HepG2 (cell line): Measurements from ENCODE around the gene WWP2. TPM values are rescaled to one million over a fixed set of nuclear protein-coding genes. Genes with fewer than 3 reads are reported as not detected.

Experiments
- JUNB ChIP-seq: sonication (generic); formaldehyde crosslinking; IDR thresholded peaks from 2 replicates; pipeline ENCODE4 v1.8.0; 2022; ENCODE audit warnings: missing genetic modification reagents, mild to moderate bottlenecking, borderline replicate concordance
- PAF1 ChIP-seq: IDR thresholded peaks from 2 replicates; pipeline ENCODE4 v1.6.1; 2016; ENCODE audit warnings: missing genetic modification reagents, missing compliant biosample characterization
- SOX5 ChIP-seq: IDR thresholded peaks from 2 replicates; pipeline ENCODE4 v1.6.1; 2016; ENCODE audit warnings: borderline replicate concordance
- ZMAT3 ChIP-seq: sonication (generic); formaldehyde crosslinking; conservative IDR thresholded peaks from 2 replicates; pipeline ENCODE4 v1.7.0; 2021; ENCODE audit warnings: missing genetic modification reagents
- polyA plus RNA-seq, 8 experiments: library from polyadenylated mRNA; depleted of rRNA in 3 of 8; stranded (reverse) in 7 of 8; unstranded in 1 of 8; fragments of >200 nt; fragmentation: Illumina TruSeq in 4 of 8; extraction: Trizol in 4 of 8; gene quantifications; 2 replicates each; pipeline versions ENCODE4 v1.2.1 to v1.2.3, GENCODE V29; 2011 to 2016; ENCODE audit warnings: low read depth in 4 of 8, missing spikeins in 1 of 8, mixed read lengths in 1 of 8; ENCODE audit not compliant: insufficient read depth in 1 of 8
- total RNA-seq, 5 experiments: library from RNA; depleted of rRNA; stranded (reverse); fragments of >200 nt; fragmentation: Illumina TruSeq; extraction: Trizol; gene quantifications; 2 replicates each; pipeline ENCODE4 v1.2.3, GENCODE V29; 2016; ENCODE audit warnings: low read depth in 1 of 5
- TF ChIP-seq, protein P1 (sequence below): sonication (generic); formaldehyde crosslinking; conservative IDR thresholded peaks from 2 replicates; pipeline ENCODE4 v1.4.0; 2020; ENCODE audit warnings: mild to moderate bottlenecking, missing genetic modification reagents, moderate library complexity
- TF ChIP-seq, protein P2 (sequence below): sonication (generic); formaldehyde crosslinking; IDR thresholded peaks from 2 replicates; pipeline ENCODE4 v1.9.0; 2021; ENCODE audit warnings: missing genetic modification reagents, mild to moderate bottlenecking, borderline replicate concordance
- TF ChIP-seq, protein P3 (sequence below): IDR thresholded peaks from 2 replicates; pipeline ENCODE4 v1.6.1; 2012; ENCODE audit warnings: low read depth, low read length, improper control_type of control experiment
- TF ChIP-seq, protein P4 (sequence below): sonication (generic); formaldehyde crosslinking; IDR thresholded peaks from 2 replicates; pipeline ENCODE4 v1.4.0; 2020; ENCODE audit warnings: missing genetic modification reagents, borderline replicate concordance
- TF ChIP-seq, protein P5 (sequence below): sonication (generic); formaldehyde crosslinking; IDR thresholded peaks from 2 replicates; pipeline ENCODE4 v1.4.0; 2020; ENCODE audit warnings: mild to moderate bottlenecking, missing genetic modification reagents
- TF ChIP-seq, protein P6 (sequence below): IDR thresholded peaks from 2 replicates; pipeline ENCODE4 v1.6.1; 2016; ENCODE audit warnings: low read depth
- TF ChIP-seq, protein P7 (sequence below): IDR thresholded peaks from 2 replicates; pipeline ENCODE4 v1.6.1; 2016; ENCODE audit warnings: control low read depth

WWP2 gene
- total and polyA plus RNA-seq, 2 of the 13 experiments (the other 11 are each of a cell fraction or from before 2014, with no cell fraction given): 11.4 to 28.2 TPM

DNA sequence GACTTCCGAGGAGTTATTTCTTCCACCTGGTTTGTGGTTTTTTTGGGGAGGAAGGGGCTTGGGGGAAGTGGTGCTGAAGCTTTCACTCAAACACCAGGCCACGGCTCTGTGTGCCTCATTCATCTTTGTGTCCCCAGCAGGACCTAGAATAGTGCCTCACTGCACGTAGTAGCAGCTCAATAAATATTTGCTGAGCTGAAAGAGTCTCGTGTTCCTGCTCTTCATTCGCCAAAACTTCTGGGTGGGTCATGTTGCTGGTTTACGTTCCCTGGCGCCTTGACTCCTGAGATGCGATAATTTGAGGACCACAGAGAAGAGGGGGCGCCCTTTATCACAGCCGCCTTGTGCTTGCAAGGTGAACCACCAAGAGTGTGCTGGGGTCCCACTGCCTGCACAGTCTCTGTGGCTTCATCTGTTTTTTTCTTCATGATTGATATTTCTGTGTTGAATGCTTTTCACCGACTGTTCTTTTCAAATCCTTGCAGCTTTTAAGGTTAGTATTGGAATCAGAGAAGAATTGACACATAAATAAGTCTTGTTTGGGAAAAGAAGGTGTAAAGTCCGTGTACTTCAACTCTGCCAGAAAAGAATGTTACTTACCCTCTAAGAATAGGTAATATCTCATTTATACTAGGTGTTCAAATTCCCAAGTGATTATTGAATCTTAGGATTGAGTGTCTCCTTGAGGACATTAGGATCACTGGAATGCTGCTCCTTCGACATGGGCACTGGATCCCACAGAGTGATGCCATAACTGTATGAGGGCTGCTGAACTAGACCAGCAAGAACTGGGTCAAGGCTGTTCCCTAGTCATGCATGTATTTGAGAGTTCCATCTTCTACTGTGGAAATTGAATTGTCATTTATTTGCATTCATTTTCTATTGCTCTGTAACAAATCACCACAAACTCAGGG is 96.3 kb downstream of the WWP2 start (continued):
- TF ChIP-seq, protein P1, sequence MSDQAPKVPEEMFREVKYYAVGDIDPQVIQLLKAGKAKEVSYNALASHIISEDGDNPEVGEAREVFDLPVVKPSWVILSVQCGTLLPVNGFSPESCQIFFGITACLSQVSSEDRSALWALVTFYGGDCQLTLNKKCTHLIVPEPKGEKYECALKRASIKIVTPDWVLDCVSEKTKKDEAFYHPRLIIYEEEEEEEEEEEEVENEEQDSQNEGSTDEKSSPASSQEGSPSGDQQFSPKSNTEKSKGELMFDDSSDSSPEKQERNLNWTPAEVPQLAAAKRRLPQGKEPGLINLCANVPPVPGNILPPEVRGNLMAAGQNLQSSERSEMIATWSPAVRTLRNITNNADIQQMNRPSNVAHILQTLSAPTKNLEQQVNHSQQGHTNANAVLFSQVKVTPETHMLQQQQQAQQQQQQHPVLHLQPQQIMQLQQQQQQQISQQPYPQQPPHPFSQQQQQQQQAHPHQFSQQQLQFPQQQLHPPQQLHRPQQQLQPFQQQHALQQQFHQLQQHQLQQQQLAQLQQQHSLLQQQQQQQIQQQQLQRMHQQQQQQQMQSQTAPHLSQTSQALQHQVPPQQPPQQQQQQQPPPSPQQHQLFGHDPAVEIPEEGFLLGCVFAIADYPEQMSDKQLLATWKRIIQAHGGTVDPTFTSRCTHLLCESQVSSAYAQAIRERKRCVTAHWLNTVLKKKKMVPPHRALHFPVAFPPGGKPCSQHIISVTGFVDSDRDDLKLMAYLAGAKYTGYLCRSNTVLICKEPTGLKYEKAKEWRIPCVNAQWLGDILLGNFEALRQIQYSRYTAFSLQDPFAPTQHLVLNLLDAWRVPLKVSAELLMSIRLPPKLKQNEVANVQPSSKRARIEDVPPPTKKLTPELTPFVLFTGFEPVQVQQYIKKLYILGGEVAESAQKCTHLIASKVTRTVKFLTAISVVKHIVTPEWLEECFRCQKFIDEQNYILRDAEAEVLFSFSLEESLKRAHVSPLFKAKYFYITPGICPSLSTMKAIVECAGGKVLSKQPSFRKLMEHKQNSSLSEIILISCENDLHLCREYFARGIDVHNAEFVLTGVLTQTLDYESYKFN (CRISPR knock-in tag): peak; percentile 81
- TF ChIP-seq ZMAT3 (no peak), JUNB (CRISPR knock-in tag) (no peak), SOX5 (CRISPR knock-in tag) (peak; percentile 69; the same call in 1 of the 2 replicates), PAF1 (CRISPR knock-in tag) (no peak)
- TF ChIP-seq, protein P2, sequence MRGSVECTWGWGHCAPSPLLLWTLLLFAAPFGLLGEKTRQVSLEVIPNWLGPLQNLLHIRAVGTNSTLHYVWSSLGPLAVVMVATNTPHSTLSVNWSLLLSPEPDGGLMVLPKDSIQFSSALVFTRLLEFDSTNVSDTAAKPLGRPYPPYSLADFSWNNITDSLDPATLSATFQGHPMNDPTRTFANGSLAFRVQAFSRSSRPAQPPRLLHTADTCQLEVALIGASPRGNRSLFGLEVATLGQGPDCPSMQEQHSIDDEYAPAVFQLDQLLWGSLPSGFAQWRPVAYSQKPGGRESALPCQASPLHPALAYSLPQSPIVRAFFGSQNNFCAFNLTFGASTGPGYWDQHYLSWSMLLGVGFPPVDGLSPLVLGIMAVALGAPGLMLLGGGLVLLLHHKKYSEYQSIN: no peak
- TF ChIP-seq, protein P3, sequence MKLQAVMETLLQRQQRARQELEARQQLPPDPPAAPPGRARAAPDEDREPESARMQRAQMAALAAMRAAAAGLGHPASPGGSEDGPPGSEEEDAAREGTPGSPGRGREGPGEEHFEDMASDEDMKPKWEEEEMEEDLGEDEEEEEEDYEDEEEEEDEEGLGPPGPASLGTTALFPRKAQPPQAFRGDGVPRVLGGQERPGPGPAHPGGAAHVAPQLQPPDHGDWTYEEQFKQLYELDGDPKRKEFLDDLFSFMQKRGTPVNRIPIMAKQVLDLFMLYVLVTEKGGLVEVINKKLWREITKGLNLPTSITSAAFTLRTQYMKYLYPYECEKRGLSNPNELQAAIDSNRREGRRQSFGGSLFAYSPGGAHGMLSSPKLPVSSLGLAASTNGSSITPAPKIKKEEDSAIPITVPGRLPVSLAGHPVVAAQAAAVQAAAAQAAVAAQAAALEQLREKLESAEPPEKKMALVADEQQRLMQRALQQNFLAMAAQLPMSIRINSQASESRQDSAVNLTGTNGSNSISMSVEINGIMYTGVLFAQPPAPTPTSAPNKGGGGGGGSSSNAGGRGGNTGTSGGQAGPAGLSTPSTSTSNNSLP: no peak
- TF ChIP-seq, protein P4, sequence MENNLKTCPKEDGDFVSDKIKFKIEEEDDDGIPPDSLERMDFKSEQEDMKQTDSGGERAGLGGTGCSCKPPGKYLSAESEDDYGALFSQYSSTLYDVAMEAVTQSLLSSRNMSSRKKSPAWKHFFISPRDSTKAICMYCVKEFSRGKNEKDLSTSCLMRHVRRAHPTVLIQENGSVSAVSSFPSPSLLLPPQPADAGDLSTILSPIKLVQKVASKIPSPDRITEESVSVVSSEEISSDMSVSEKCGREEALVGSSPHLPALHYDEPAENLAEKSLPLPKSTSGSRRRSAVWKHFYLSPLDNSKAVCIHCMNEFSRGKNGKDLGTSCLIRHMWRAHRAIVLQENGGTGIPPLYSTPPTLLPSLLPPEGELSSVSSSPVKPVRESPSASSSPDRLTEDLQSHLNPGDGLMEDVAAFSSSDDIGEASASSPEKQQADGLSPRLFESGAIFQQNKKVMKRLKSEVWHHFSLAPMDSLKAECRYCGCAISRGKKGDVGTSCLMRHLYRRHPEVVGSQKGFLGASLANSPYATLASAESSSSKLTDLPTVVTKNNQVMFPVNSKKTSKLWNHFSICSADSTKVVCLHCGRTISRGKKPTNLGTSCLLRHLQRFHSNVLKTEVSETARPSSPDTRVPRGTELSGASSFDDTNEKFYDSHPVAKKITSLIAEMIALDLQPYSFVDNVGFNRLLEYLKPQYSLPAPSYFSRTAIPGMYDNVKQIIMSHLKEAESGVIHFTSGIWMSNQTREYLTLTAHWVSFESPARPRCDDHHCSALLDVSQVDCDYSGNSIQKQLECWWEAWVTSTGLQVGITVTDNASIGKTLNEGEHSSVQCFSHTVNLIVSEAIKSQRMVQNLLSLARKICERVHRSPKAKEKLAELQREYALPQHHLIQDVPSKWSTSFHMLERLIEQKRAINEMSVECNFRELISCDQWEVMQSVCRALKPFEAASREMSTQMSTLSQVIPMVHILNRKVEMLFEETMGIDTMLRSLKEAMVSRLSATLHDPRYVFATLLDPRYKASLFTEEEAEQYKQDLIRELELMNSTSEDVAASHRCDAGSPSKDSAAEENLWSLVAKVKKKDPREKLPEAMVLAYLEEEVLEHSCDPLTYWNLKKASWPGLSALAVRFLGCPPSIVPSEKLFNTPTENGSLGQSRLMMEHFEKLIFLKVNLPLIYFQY (CRISPR knock-in tag): no peak
- TF ChIP-seq, protein P5, sequence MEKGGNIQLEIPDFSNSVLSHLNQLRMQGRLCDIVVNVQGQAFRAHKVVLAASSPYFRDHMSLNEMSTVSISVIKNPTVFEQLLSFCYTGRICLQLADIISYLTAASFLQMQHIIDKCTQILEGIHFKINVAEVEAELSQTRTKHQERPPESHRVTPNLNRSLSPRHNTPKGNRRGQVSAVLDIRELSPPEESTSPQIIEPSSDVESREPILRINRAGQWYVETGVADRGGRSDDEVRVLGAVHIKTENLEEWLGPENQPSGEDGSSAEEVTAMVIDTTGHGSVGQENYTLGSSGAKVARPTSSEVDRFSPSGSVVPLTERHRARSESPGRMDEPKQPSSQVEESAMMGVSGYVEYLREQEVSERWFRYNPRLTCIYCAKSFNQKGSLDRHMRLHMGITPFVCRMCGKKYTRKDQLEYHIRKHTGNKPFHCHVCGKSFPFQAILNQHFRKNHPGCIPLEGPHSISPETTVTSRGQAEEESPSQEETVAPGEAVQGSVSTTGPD (CRISPR knock-in tag): peak; percentile 65
- TF ChIP-seq, protein P6, sequence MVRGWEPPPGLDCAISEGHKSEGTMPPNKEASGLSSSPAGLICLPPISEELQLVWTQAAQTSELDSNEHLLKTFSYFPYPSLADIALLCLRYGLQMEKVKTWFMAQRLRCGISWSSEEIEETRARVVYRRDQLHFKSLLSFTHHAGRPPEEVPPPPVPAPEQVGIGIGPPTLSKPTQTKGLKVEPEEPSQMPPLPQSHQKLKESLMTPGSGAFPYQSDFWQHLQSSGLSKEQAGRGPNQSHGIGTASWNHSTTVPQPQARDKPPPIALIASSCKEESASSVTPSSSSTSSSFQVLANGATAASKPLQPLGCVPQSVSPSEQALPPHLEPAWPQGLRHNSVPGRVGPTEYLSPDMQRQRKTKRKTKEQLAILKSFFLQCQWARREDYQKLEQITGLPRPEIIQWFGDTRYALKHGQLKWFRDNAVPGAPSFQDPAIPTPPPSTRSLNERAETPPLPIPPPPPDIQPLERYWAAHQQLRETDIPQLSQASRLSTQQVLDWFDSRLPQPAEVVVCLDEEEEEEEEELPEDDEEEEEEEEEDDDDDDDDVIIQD: peak; percentile 87
- TF ChIP-seq, protein P7, sequence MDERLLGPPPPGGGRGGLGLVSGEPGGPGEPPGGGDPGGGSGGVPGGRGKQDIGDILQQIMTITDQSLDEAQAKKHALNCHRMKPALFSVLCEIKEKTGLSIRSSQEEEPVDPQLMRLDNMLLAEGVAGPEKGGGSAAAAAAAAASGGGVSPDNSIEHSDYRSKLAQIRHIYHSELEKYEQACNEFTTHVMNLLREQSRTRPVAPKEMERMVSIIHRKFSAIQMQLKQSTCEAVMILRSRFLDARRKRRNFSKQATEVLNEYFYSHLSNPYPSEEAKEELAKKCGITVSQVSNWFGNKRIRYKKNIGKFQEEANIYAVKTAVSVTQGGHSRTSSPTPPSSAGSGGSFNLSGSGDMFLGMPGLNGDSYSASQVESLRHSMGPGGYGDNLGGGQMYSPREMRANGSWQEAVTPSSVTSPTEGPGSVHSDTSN (CRISPR knock-in tag): no peak
